Activated CD4-positive, alpha-beta T cell treated with anti-CD3 and anti-CD28 coated beads, Interleukin-2, amount 50 U/mL, for 1 hour (primary cell): ENCODE results near the gene CD38.

Source experiments
- DNase-seq: peaks from one replicate; pipeline ENCODE4 v3.0.0-alpha.2; 2020

The CD38 gene

GRCh38 chr4:15902746-15903145 is 124.6 kb downstream of the CD38 start:
- no peak for DNase-seq
